A549 (cell line): ENCODE data around the gene CABP2. TPM values are rescaled to one million over a fixed set of nuclear protein-coding genes. Genes with fewer than 3 reads are reported as not detected.
A peak's percentile ranks its signal among the peaks of the same experiment; 100 is the strongest.

Experiments used
- ATAC-seq, 2 experiments: fragments of 200-7000 bp in 1 of 2; fragments of >200 bp in 1 of 2; cut with Nextera tagmentation in 1 of 2; cut with Tn5 transposase in 1 of 2; 3 replicates each; pipeline versions ENCODE4 v1.8.0 to v1.9.1; 2018 to 2020; ENCODE audit warnings: mild to moderate bottlenecking in 1 of 2, moderate library complexity in 1 of 2
- CTCF ChIA-PET: fragments of 300-600 bp; sonication (Branson Sonifier 250); formaldehyde crosslinking; extraction: SDS; loops from one replicate; lab custom pipeline; 2021; ENCODE audit warnings: antibody characterized with exemption, inconsistent platforms; lab: Yijun Ruan, JAX
- POLR2A ChIA-PET: fragments of 350-600 bp; formaldehyde crosslinking; extraction: SDS; loops from one replicate; lab custom pipeline; 2021; ENCODE audit warnings: antibody characterized with exemption, inconsistent platforms; lab: Yijun Ruan, JAX
- DNase-seq, 2 experiments: peaks; one replicate each; pipeline versions ENCODE4 v3.0.0 to v3.0.0-alpha.2; 2011 to 2016; ENCODE audit warnings: low read depth in 1 of 2, low spot score in 1 of 2
- FAIRE-seq: peaks from 2 replicates; lab custom pipeline; 2011; peaks lifted over from hg19 to GRCh38; lab: Jason Lieb, UNC
- H3K27ac ChIP-seq, 2 experiments: fragments of >200 bp; sonication (Bioruptor Twin); formaldehyde crosslinking; 3 replicates each; pipeline ENCODE4 v1.5.1; 2016 to 2017
- H3K4me1 ChIP-seq: fragments of >200 bp; sonication (Bioruptor Twin); formaldehyde crosslinking; 3 replicates; pipeline ENCODE4 v1.6.1; 2016
- H3K4me2 ChIP-seq: fragments of >200 bp; sonication (Bioruptor Twin); formaldehyde crosslinking; 3 replicates; pipeline ENCODE4 v1.6.1; 2016
- H3K4me3 ChIP-seq: fragments of >200 bp; sonication (Bioruptor Twin); formaldehyde crosslinking; 3 replicates; pipeline ENCODE4 v1.5.1; 2016
- H3K9me3 ChIP-seq: fragments of >200 bp; sonication (Bioruptor Twin); formaldehyde crosslinking; 3 replicates; pipeline ENCODE4 v1.6.1; 2016
- BHLHE40 ChIP-seq: IDR thresholded peaks from 2 replicates; pipeline ENCODE4 v1.6.1; 2012; ENCODE audit warnings: low read depth, low read length, inconsistent platforms
- CBX2 ChIP-seq: fragments of 200-600 bp; sonication (generic); IDR thresholded peaks from 2 replicates; pipeline ENCODE4 v1.6.1; 2016; ENCODE audit warnings: low read depth, mild to moderate bottlenecking, borderline replicate concordance
- CBX8 ChIP-seq: fragments of 200-600 bp; sonication (generic); IDR thresholded peaks from 2 replicates; pipeline ENCODE4 v1.6.1; 2016
- CHD4 ChIP-seq: fragments of 200-600 bp; sonication (generic); IDR thresholded peaks from 2 replicates; pipeline ENCODE4 v1.6.1; 2016; ENCODE audit warnings: antibody characterized with exemption, mild to moderate bottlenecking, borderline replicate concordance
- EHMT2 ChIP-seq: fragments of 200-600 bp; sonication (generic); IDR thresholded peaks from 2 replicates; pipeline ENCODE4 v1.6.1; 2016; ENCODE audit warnings: antibody characterized with exemption, low read depth, mild to moderate bottlenecking, moderate library complexity
- EP300 ChIP-seq, 2 experiments: fragments of >200 bp; sonication (Bioruptor Twin); formaldehyde crosslinking; IDR thresholded peaks; 2 replicates in 1 of 2; 3 replicates in 1 of 2; pipeline ENCODE4 v1.6.1; 2016 to 2017
- ESRRA ChIP-seq: fragments of 150-350 bp; IDR thresholded peaks from 2 replicates; pipeline ENCODE4 v1.6.1; 2014; ENCODE audit warnings: mild to moderate bottlenecking, low read length, borderline replicate concordance
- FOSB ChIP-seq: fragments of 250-450 bp; sonication (Bioruptor Pico); IDR thresholded peaks from 2 replicates; pipeline ENCODE4 v1.5.0; 2020; ENCODE audit warnings: mild to moderate bottlenecking, moderate library complexity
- FOSL2 ChIP-seq, 2 experiments: fragments of 450-650 bp in 1 of 2; fragments of >200 bp in 1 of 2; sonication (Bioruptor Twin) in 1 of 2; formaldehyde crosslinking; IDR thresholded peaks; 2 replicates each; pipeline versions ENCODE4 v1.5.0 to v1.6.1; 2016 to 2020; ENCODE audit warnings: mild to moderate bottlenecking in 1 of 2, moderate library complexity in 1 of 2
- GATA3 ChIP-seq: IDR thresholded peaks from 2 replicates; pipeline ENCODE4 v1.6.1; 2012; ENCODE audit warnings: borderline replicate concordance
- HOXA7 ChIP-seq: fragments of 250-450 bp; sonication (Bioruptor Pico); IDR thresholded peaks from 2 replicates; pipeline ENCODE4 v1.5.0; 2020; ENCODE audit warnings: mild to moderate bottlenecking, moderate library complexity
- HOXB13 ChIP-seq: fragments of 250-450 bp; sonication (Bioruptor Pico); IDR thresholded peaks from 2 replicates; pipeline ENCODE4 v1.5.0; 2020; ENCODE audit warnings: low read depth, mild to moderate bottlenecking, moderate library complexity
- JUN ChIP-seq, 2 experiments: fragments of >200 bp; sonication (Bioruptor Twin); formaldehyde crosslinking; IDR thresholded peaks; 2 replicates in 1 of 2; 3 replicates in 1 of 2; pipeline ENCODE4 v1.6.1; 2016 to 2017
- KDM1A ChIP-seq: fragments of 200-600 bp; sonication (generic); IDR thresholded peaks from 2 replicates; pipeline ENCODE4 v1.6.1; 2016; ENCODE audit warnings: low read depth, mild to moderate bottlenecking
- KDM5A ChIP-seq: fragments of 200-600 bp; sonication (generic); IDR thresholded peaks from 2 replicates; pipeline ENCODE4 v1.6.1; 2016; ENCODE audit warnings: antibody characterized with exemption, mild to moderate bottlenecking
- MAFK ChIP-seq: fragments of 450-650 bp; IDR thresholded peaks from 2 replicates; pipeline ENCODE4 v1.6.1; 2014; ENCODE audit not compliant: partially characterized antibody
- MAZ ChIP-seq: fragments of 150-350 bp; IDR thresholded peaks from 2 replicates; pipeline ENCODE4 v1.6.1; 2014; ENCODE audit warnings: antibody characterized with exemption, low read depth, low read length, borderline replicate concordance
- NPAS2 ChIP-seq: fragments of 250-450 bp; sonication (Bioruptor Pico); IDR thresholded peaks from 2 replicates; pipeline ENCODE4 v1.8.0; 2022; ENCODE audit warnings: mild to moderate bottlenecking, moderate library complexity, borderline replicate concordance
- NR3C1 ChIP-seq: fragments of >200 bp; sonication (Bioruptor Twin); formaldehyde crosslinking; IDR thresholded peaks from 3 replicates; pipeline ENCODE4 v1.6.1; 2017
- POLR2A ChIP-seq: IDR thresholded peaks from 2 replicates; pipeline ENCODE4 v1.6.1; 2012; ENCODE audit warnings: mild to moderate bottlenecking, low read length
- POLR2AphosphoS2 ChIP-seq: conservative IDR thresholded peaks from 2 replicates; pipeline ENCODE4 v1.6.1; 2012; ENCODE audit warnings: low read length, improper control_type of control experiment, inconsistent platforms
- RFX5 ChIP-seq: fragments of 450-650 bp; IDR thresholded peaks from 2 replicates; pipeline ENCODE4 v1.7.1; 2014; ENCODE audit warnings: antibody characterized with exemption, mild to moderate bottlenecking, moderate library complexity
- RNF2 ChIP-seq: fragments of 200-600 bp; sonication (generic); IDR thresholded peaks from 2 replicates; pipeline ENCODE4 v1.6.1; 2016; ENCODE audit warnings: low read depth, mild to moderate bottlenecking, antibody characterized with exemption, moderate library complexity, borderline replicate concordance
- TFCP2L1 ChIP-seq: fragments of 250-450 bp; sonication (Bioruptor Pico); IDR thresholded peaks from 2 replicates; pipeline ENCODE4 v1.5.0; 2021; ENCODE audit warnings: mild to moderate bottlenecking
- WGBS: methylation state at CpG from one replicate; pipeline ENCODE4 v1.1.6; 2017; ENCODE audit errors: missing lambda C conversion rate; 5-methylcytosine and 5-hydroxymethylcytosine counted together
- polyA plus RNA-seq, 4 experiments: library from polyadenylated mRNA; depleted of rRNA in 3 of 4; stranded (reverse); fragments of >200 nt; fragmentation: RNase III in 1 of 4; extraction: RNeasy Plus Mini Kit Qiagen cat#74134 plus additional on column Dnase treatment in 1 of 4; gene quantifications; 2 replicates in 3 of 4; 3 replicates in 1 of 4; pipeline ENCODE4 v1.2.3, GENCODE V29; 2011 to 2017
- TF ChIP-seq, protein P1 (sequence below): IDR thresholded peaks from 2 replicates; pipeline ENCODE4 v1.6.1; 2012
- TF ChIP-seq, protein P2 (sequence below): IDR thresholded peaks from 2 replicates; pipeline ENCODE4 v1.6.1; 2012
- TF ChIP-seq, protein P3 (sequence below): IDR thresholded peaks from 2 replicates; pipeline ENCODE4 v1.6.1; 2012; ENCODE audit warnings: low read depth, borderline replicate concordance
- TF ChIP-seq, protein P4 (sequence below): fragments of >200 bp; sonication (Bioruptor Twin); formaldehyde crosslinking; IDR thresholded peaks from 2 replicates; pipeline ENCODE4 v1.6.1; 2016
- TF ChIP-seq, protein P5 (sequence below): fragments of >200 bp; sonication (Bioruptor Twin); formaldehyde crosslinking; IDR thresholded peaks from 3 replicates; pipeline ENCODE4 v1.6.1; 2016

The CABP2 gene
- polyA plus RNA-seq, 2 of the 4 experiments (the other 2 are of a cell fraction) = not detected

DNA sequence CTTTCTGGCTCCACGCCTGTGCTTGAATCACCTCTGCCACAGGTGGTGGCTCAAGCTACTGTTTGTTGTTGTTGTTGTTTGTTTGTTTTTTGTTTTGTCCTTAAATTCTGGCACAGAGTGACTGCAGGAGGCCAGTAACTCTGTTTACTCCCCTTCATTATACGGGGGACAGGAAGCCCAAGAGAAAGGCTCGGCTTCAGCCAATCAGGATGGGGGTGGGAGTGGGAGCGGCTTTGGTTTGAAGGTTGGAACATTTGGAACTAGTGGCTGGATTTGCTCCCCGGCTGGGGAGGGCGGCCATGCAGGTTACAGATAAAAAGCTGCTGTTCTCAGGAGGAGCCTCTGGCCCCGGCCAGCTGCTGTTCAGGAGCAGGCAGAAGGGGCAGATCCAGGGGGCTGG lies 19.7 kb upstream of the CABP2 start (continued):
- TF ChIP-seq, protein P1, sequence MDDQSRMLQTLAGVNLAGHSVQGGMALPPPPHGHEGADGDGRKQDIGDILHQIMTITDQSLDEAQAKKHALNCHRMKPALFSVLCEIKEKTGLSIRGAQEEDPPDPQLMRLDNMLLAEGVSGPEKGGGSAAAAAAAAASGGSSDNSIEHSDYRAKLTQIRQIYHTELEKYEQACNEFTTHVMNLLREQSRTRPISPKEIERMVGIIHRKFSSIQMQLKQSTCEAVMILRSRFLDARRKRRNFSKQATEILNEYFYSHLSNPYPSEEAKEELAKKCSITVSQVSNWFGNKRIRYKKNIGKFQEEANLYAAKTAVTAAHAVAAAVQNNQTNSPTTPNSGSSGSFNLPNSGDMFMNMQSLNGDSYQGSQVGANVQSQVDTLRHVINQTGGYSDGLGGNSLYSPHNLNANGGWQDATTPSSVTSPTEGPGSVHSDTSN = no peak
- no peak for TF ChIP-seq ESRRA

DNA sequence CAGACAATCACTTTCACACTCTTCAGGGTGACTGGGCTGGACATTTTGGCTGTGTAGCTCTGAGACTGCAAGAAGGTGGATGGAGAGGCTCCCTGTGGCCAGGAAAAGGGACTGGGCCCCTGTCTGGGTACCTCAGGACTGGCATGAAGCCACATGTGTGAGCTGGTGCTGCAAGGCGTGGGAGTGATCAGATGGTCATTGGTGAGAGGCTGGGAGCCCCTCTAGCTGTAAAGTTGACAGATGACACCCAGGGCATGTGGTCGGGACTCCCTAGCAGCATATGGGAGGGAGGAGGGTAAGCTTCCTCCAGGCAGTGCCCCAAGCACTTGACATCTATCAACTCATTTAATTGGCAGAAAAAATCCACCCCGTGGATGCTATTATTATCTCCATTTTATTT lies 18.9 kb upstream of the CABP2 start:
- no peak for ATAC-seq
- Histone ChIP-seq H3K4me2 (no peak overlapping the region), H3K4me1 (peaks cover 12% of the 10 kb centered on the region), H3K9me3 (no peaks in the 10 kb centered on the region), H3K27ac (no peak overlapping the region), H3K4me3 (no peak overlapping the region)
- TF ChIP-seq BHLHE40 (no peak), ESRRA (no peak), KDM5A (no peak), NPAS2 (CRISPR knock-in tag) (no peak), CBX2 (no peak), HOXB13 (CRISPR knock-in tag) (no peak), MAZ (no peak)
- ChIA-PET POLR2A (no interaction called here), CTCF (interaction anchor here (0.9 to 4.1 kb wide), 4 partner anchors 12 to 41 kb away, joined by 3 to 14 read pairs (median 8); partner anchors contain the start of gene GSTP1)
- DNase-seq = no peak
- 66% methylated on average over 3 of the region's 3 CpGs for WGBS
- no peak for FAIRE-seq

DNA sequence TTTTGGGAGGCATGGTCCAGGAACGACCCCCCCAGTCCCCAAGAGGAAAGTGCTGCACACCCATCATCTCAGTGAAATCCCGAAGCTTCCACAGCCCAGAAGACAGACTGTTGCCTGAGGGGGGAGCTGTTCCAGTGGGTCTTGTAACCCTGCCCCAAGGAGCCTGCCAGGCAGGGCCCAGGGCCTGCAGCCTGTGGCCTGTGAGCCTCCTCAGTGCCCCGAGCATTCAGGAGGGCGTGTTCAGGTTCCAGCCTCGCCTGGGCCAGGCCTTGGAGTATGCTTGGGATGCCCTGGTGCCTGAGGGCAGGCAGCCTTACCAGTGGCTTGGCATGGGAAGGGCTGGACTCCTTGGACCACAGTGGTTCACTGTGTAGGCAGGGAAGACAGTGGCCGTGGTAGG lies 18.0 kb upstream of the CABP2 start:
- FAIRE-seq = no peak
- H3K4me1 ChIP-seq = peaks cover 12% of the 10 kb centered on the region
- ChIA-PET POLR2A (no interaction called here), CTCF (interaction anchor here (0.9 to 4.1 kb wide), 4 partner anchors 11 to 42 kb away, joined by 3 to 14 read pairs (median 8); partner anchors contain the start of gene GSTP1)
- H3K9me3 ChIP-seq = 0 out of 3 replicates have a peak, but pooled peaks cover 4% of the 10 kb centered on the region
- WGBS = 56% methylated on average over 3 of the region's 6 CpGs
- DNase-seq = no peak
- H3K4me2 ChIP-seq = no peak overlapping the region
- TF ChIP-seq TFCP2L1 (CRISPR knock-in tag) (no peak), JUN (IDR thresholded peaks at IDR 0.05) (no peak), FOSL2 (IDR thresholded peaks at IDR 0.05) (no peak), FOSL2 (CRISPR knock-in tag; IDR thresholded peaks at IDR 0.05) (no peak), KDM1A (no peak), CBX8 (no peak), RFX5 (no peak), NR3C1 (no peak), EP300 (IDR thresholded peaks at IDR 0.05) (no peak), HOXA7 (no peak), EHMT2 (no peak), CHD4 (no peak)
- TF ChIP-seq, protein P2, sequence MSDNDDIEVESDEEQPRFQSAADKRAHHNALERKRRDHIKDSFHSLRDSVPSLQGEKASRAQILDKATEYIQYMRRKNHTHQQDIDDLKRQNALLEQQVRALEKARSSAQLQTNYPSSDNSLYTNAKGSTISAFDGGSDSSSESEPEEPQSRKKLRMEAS = no peak
- TF ChIP-seq, protein P3, sequence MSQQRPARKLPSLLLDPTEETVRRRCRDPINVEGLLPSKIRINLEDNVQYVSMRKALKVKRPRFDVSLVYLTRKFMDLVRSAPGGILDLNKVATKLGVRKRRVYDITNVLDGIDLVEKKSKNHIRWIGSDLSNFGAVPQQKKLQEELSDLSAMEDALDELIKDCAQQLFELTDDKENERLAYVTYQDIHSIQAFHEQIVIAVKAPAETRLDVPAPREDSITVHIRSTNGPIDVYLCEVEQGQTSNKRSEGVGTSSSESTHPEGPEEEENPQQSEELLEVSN = no peak
- TF ChIP-seq, protein P4, sequence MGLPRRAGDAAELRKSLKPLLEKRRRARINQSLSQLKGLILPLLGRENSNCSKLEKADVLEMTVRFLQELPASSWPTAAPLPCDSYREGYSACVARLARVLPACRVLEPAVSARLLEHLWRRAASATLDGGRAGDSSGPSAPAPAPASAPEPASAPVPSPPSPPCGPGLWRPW = no peak
- no peak overlapping the region for H3K4me3 ChIP-seq
- H3K27ac ChIP-seq = no peak overlapping the region
- peak; percentile 41 to 44; a peak in 2 of 6 replicates for ATAC-seq

DNA sequence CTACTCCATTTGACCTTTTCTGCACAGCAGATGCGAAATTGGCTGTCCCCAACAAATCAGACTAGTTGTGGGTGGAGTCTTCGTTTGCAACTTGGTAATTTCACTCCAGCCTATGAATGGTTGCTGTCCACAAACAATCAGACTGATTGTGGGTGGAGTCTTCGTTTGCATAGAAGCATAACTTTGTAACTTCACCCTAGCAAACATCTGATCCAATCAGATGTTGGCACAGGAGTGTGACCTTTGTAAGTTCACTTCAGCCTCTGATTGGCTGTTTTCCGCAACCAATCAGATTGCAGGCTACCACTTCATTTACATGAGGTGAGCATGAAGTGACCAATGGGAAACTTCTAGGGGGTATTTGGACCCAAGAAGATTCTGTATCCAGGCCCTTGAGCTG lies 16.3 kb upstream of the CABP2 start:
- ChIA-PET CTCF (interaction anchor here (1.4 kb wide), 1 partner anchor 9 kb away, joined by 3 read pairs; no protein-coding TSS in a partner anchor), POLR2A (no interaction called here)
- H3K27ac ChIP-seq = no peak overlapping the region
- FAIRE-seq = no peak
- WGBS = 63% methylated on average over 4 of the region's 4 CpGs
- no peak overlapping the region for H3K4me3 ChIP-seq
- DNase-seq = no peak
- no peak for ATAC-seq
- H3K4me1 ChIP-seq = peaks cover 5% of the 10 kb centered on the region
- H3K4me2 ChIP-seq = no peak overlapping the region
- peaks cover 19% of the 10 kb centered on the region for H3K9me3 ChIP-seq
- TF ChIP-seq CBX2 (no peak), BHLHE40 (no peak), MAFK (no peak), GATA3 (no peak), CBX8 (no peak), HOXB13 (CRISPR knock-in tag) (no peak), FOSL2 (IDR thresholded peaks at IDR 0.05) (no peak), FOSL2 (CRISPR knock-in tag; IDR thresholded peaks at IDR 0.05) (no peak), RNF2 (no peak), NPAS2 (CRISPR knock-in tag) (no peak), POLR2AphosphoS2 (no peak), POLR2A (no peak), JUN (IDR thresholded peaks at IDR 0.05) (no peak), FOSB (CRISPR knock-in tag) (no peak)
- TF ChIP-seq, protein P5, sequence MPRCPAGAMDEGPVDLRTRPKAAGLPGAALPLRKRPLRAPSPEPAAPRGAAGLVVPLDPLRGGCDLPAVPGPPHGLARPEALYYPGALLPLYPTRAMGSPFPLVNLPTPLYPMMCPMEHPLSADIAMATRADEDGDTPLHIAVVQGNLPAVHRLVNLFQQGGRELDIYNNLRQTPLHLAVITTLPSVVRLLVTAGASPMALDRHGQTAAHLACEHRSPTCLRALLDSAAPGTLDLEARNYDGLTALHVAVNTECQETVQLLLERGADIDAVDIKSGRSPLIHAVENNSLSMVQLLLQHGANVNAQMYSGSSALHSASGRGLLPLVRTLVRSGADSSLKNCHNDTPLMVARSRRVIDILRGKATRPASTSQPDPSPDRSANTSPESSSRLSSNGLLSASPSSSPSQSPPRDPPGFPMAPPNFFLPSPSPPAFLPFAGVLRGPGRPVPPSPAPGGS = no peak
